Prostate gland (tissue), 2 donors: ENCODE measurements around the gene GAS6. TPM values are rescaled to one million over a fixed set of nuclear protein-coding genes. Genes with fewer than 3 reads are reported as not detected.

ENCODE experiments used
- DNase-seq: peaks from one replicate; pipeline ENCODE4 v3.0.0-alpha.2; 2019; ENCODE audit warnings: low spot score
- H3K27ac ChIP-seq, 2 donors: fragments of 200-600 bp; sonication (generic); 2 replicates each; pipeline ENCODE4 v1.5.1; 2017 to 2019
- H3K27me3 ChIP-seq: fragments of 200-600 bp; sonication (generic); replicated peaks from 2 replicates; pipeline ENCODE4 v1.5.1; 2019; ENCODE audit not compliant: insufficient read depth
- H3K36me3 ChIP-seq, 2 donors: fragments of 200-600 bp; sonication (generic); 1 replicate in 1 of 2; 2 replicates in 1 of 2; pipeline versions ENCODE4 v1.5.1 to v1.8.1; 2017 to 2019
- H3K4me1 ChIP-seq: fragments of 200-600 bp; sonication (generic); replicated peaks from 2 replicates; pipeline ENCODE4 v1.5.1; 2019
- H3K4me3 ChIP-seq, 2 donors: fragments of 200-600 bp; sonication (generic); 2 replicates each; pipeline ENCODE4 v1.5.1; 2017 to 2019
- H3K9me3 ChIP-seq: fragments of 200-600 bp; sonication (generic); 2 replicates; pipeline ENCODE4 v1.5.1; 2017
- CTCF ChIP-seq, 4 experiments: fragments of 200-600 bp in 2 of 4; fragments of 450-650 bp in 2 of 4; sonication (generic) in 2 of 4; IDR thresholded peaks; 1 replicate in 3 of 4; 2 replicates in 1 of 4; pipeline ENCODE4 v1.5.1; 2016 to 2019; ENCODE audit warnings: antibody characterized with exemption in 4 of 4, mild to moderate bottlenecking in 2 of 4, moderate library complexity in 2 of 4
- POLR2A ChIP-seq: fragments of 450-650 bp; IDR thresholded peaks from one replicate; pipeline ENCODE4 v1.6.1; 2016; ENCODE audit warnings: antibody characterized with exemption, mild to moderate bottlenecking
- POLR2AphosphoS5 ChIP-seq: sonication (generic); formaldehyde crosslinking; IDR thresholded peaks from one replicate; pipeline ENCODE4 v1.6.1; 2017; ENCODE audit warnings: antibody characterized with exemption
- WGBS: methylation state at CpG from one replicate; pipeline ENCODE4 v1.1.5; 2018; 5-methylcytosine and 5-hydroxymethylcytosine counted together
- intact Hi-C: fragments of 100-400 bp; cut with DNase I; formaldehyde crosslinking; loops from one replicate; pipeline ENCODE4 v1.14.2; 2022
- total RNA-seq, 2 donors: library from RNA; depleted of rRNA; stranded (reverse); fragments of >200 nt; gene quantifications; one replicate each; pipeline ENCODE4 v1.1.0, GENCODE V29; 2016

GAS6 gene
- total RNA-seq, 2 donors from 2014 or later, result 116 to 432 TPM

- Histone ChIP-seq H3K9me3 (no peaks in the 10 kb centered on the region), H3K36me3 (no peaks in the 10 kb centered on the region), H3K27ac (no peak overlapping the region), H3K27me3 (no peaks in the 10 kb centered on the region), H3K4me1 (peaks cover 17% of the 10 kb centered on the region), H3K4me3 (no peak overlapping the region)
- intact Hi-C loops, result no loop called here
- WGBS, result 98% methylated on average over 3 of the region's 3 CpGs
- no peak for DNase-seq
- TF ChIP-seq POLR2AphosphoS5 (no peak), CTCF (IDR thresholded peaks at IDR 0.05) (no peak), POLR2A (no peak)
These were observed 13.0 kb downstream of the GAS6 start for GRCh38 chr13:113850722-113851479.

- Histone ChIP-seq H3K27ac (no peak overlapping the region), H3K4me3 (no peak overlapping the region), H3K4me1 (peaks cover 17% of the 10 kb centered on the region), H3K9me3 (no peaks in the 10 kb centered on the region), H3K36me3 (no peaks in the 10 kb centered on the region), H3K27me3 (no peaks in the 10 kb centered on the region)
- DNase-seq, result no peak
- intact Hi-C loops, result no loop called here
- 92% methylated on average over 8 of the region's 8 CpGs for WGBS
- TF ChIP-seq CTCF (IDR thresholded peaks at IDR 0.05) (no peak), POLR2AphosphoS5 (no peak), POLR2A (no peak)
These were observed 13.7 kb downstream of the GAS6 start for GRCh38 chr13:113849981-113850721.

- H3K27ac ChIP-seq, result no peak overlapping the region
- H3K36me3 ChIP-seq, result no peaks in the 10 kb centered on the region
- H3K4me3 ChIP-seq, result no peak overlapping the region
- DNase-seq, result no peak
- no peaks in the 10 kb centered on the region for H3K27me3 ChIP-seq
- peaks cover 11% of the 10 kb centered on the region for H3K4me1 ChIP-seq
- no peak for TF ChIP-seq CTCF (IDR thresholded peaks at IDR 0.05)
- no peak for TF ChIP-seq POLR2AphosphoS5
- no peak for TF ChIP-seq POLR2A
- 84% methylated on average over 3 of the region's 3 CpGs for WGBS
- intact Hi-C loops, result no loop called here
- no peaks in the 10 kb centered on the region for H3K9me3 ChIP-seq
These were observed 14.3 kb downstream of the GAS6 start for GRCh38 chr13:113849546-113849945.

- no peaks in the 10 kb centered on the region for H3K36me3 ChIP-seq
- no peaks in the 10 kb centered on the region for H3K9me3 ChIP-seq
- no peak overlapping the region for H3K27ac ChIP-seq
- H3K4me1 ChIP-seq, result peaks cover 2% of the 10 kb centered on the region
- DNase-seq, result no peak
- no peaks in the 10 kb centered on the region for H3K27me3 ChIP-seq
- no peak overlapping the region for H3K4me3 ChIP-seq
- no peak for TF ChIP-seq CTCF (IDR thresholded peaks at IDR 0.05)
- TF ChIP-seq POLR2AphosphoS5, result no peak
- TF ChIP-seq POLR2A, result no peak
- 93% methylated on average over 18 of the region's 18 CpGs for WGBS
- intact Hi-C loops, result no loop called here
These were observed 15.2 kb downstream of the GAS6 start for GRCh38 chr13:113848431-113849260.
